ENCODE measurements around the gene CAV1.

CAV1 gene

DNA sequence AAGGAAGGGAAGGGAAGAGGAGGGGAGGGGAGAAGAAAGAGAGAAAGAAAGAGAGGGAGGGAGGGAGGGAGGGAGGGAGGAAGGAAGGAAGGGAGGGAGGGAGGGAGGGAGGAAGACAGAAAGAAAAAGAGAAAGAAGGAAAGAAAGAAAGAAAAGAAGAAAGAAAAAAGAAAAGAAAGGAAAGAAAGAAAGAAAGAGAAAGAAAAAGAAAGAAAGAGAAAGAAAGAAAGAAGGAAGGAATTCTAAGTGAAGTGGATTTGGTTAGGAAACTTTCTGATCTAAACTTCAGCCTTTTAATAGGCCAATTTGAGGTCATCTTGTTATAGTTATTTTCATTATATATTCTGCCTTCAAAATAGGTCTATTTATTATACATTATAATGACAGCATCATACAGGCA, 21.0 kb upstream of the CAV1 start:
- H3K27me3 ChIP-seq: no peaks in the 10 kb centered on the region
- no peak overlapping the region for H3K4me3 ChIP-seq
- H3K9me3 ChIP-seq: peaks cover 15% of the 10 kb centered on the region
- TF ChIP-seq Cebpa-rat (IDR thresholded peaks at IDR 0.05): no peak
- no peak overlapping the region for H3K4me2 ChIP-seq
- no peak overlapping the region for H3K9ac ChIP-seq
- H4K20me1 ChIP-seq: no peaks in the 10 kb centered on the region
- no peak overlapping the region for H3K27ac ChIP-seq
- no peaks in the 10 kb centered on the region for H3K36me3 ChIP-seq
- no peaks in the 10 kb centered on the region for H3K4me1 ChIP-seq

DNA sequence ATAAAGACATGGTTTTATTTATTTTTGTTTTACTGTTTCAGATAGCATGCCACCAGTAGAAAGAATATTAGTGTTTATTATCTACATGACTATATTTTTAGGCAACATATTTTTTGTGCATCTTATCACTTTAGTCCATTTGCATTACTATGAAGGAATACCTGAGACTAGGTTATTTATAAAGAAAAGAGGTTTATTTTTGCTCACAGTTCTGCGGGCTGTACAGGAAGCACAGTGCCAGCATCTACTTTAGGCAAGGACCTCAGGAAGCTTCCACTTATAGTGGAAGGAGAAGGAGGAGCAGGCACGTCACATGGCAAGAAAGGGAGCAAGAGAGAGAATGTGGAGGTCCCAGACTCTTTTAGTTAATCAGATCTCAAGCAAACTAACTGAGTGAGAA, 19.6 kb upstream of the CAV1 start:
- H3K9ac ChIP-seq: no peak overlapping the region
- no peak overlapping the region for H3K4me2 ChIP-seq
- peaks cover 2% of the 10 kb centered on the region; the same call in 1 of the 2 replicates for H3K9me3 ChIP-seq
- no peak overlapping the region for H3K27ac ChIP-seq
- no peaks in the 10 kb centered on the region for H4K20me1 ChIP-seq
- no peak overlapping the region for H3K4me3 ChIP-seq
- no peak for TF ChIP-seq Cebpa-rat (IDR thresholded peaks at IDR 0.05)
- no peaks in the 10 kb centered on the region for H3K4me1 ChIP-seq
- H3K36me3 ChIP-seq: no peaks in the 10 kb centered on the region
- no peaks in the 10 kb centered on the region for H3K27me3 ChIP-seq

DNA sequence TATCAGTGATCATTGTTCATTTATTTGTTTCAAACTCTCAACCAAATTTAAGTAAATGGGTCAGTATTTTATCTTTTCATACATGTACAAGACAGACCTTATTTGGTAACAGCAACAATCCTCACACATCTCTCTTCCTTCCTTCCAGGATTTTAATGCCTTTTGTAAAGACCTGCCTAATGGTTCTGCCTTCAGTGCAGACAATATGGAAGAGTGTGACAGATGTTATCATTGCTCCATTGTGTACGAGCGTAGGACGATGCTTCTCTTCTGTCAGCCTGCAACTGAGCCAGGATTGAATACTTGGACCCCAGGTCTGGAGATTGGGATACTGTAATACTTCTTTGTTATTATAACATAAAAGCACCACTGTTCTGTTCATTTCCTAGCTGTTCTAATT, 19.0 kb upstream of the CAV1 start:
- Histone ChIP-seq H3K4me2 (no peak overlapping the region), H3K9me3 (no peaks in the 10 kb centered on the region), H3K27me3 (no peaks in the 10 kb centered on the region), H3K4me1 (no peaks in the 10 kb centered on the region), H4K20me1 (no peaks in the 10 kb centered on the region), H3K9ac (no peak overlapping the region), H3K27ac (no peak overlapping the region), H3K36me3 (no peaks in the 10 kb centered on the region), H3K4me3 (no peak overlapping the region)
- no peak for TF ChIP-seq Cebpa-rat (IDR thresholded peaks at IDR 0.05)

DNA sequence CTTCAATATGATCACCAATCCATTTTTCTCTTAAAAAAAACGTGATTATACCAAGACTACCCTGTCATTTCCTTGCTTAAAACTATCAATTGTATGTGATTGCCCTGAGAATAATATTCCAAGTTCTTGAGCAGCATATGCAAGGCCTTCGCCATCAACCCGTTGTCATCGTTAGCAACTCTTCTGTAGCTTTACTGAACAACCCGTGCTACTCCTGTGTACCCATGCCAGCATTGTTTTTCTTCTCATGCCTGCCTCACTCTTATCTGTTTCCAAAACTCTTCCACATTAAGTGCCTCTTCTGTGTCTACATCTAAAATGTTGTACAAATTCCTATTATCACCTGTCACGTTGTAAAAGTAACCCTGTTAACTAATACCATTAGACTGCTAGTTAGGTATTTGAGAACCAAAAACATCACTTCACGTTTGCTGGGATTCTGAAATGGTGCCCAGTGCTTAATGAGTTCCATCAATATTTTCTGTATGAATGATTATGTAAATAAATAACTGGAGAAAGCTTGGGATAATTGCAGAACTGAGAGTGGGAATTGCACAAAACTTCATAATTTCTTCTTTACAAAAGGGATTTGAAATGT, 14.8 kb upstream of the CAV1 start:
- H3K4me1 ChIP-seq: peaks cover 17% of the 10 kb centered on the region
- H4K20me1 ChIP-seq: no peaks in the 10 kb centered on the region
- no peak overlapping the region for H3K9ac ChIP-seq
- no peaks in the 10 kb centered on the region for H3K27me3 ChIP-seq
- no peak for TF ChIP-seq Cebpa-rat (IDR thresholded peaks at IDR 0.05)
- H3K27ac ChIP-seq: no peak overlapping the region
- H3K9me3 ChIP-seq: no peaks in the 10 kb centered on the region
- no peak overlapping the region for H3K4me3 ChIP-seq
- no peaks in the 10 kb centered on the region for H3K36me3 ChIP-seq
- H3K4me2 ChIP-seq: no peak overlapping the region

DNA sequence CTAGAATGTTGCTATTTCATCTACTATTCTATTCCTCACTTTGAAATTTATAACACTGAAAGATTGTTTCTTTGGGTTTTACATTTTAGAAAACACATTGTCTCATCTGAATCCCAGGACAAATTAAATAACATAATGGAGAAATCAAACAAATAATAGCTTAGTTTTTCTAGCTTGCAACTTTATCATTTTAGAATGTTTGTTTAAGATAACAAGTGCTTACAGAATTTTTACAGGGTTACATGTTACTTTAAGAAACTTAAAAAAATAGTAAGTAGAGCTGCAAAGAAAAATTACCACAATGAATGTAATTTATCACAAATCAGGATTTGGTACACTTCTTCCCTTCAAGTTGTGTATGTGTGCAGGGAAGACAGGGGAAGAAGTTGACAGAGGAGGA, 14.0 kb upstream of the CAV1 start:
- Histone ChIP-seq H3K4me2 (no peak overlapping the region), H3K4me1 (peaks cover 17% of the 10 kb centered on the region), H4K20me1 (no peaks in the 10 kb centered on the region), H3K4me3 (no peak overlapping the region), H3K27me3 (no peaks in the 10 kb centered on the region), H3K9ac (no peak overlapping the region), H3K36me3 (no peaks in the 10 kb centered on the region), H3K27ac (no peak overlapping the region), H3K9me3 (no peaks in the 10 kb centered on the region)
- no peak for TF ChIP-seq Cebpa-rat (IDR thresholded peaks at IDR 0.05)

DNA sequence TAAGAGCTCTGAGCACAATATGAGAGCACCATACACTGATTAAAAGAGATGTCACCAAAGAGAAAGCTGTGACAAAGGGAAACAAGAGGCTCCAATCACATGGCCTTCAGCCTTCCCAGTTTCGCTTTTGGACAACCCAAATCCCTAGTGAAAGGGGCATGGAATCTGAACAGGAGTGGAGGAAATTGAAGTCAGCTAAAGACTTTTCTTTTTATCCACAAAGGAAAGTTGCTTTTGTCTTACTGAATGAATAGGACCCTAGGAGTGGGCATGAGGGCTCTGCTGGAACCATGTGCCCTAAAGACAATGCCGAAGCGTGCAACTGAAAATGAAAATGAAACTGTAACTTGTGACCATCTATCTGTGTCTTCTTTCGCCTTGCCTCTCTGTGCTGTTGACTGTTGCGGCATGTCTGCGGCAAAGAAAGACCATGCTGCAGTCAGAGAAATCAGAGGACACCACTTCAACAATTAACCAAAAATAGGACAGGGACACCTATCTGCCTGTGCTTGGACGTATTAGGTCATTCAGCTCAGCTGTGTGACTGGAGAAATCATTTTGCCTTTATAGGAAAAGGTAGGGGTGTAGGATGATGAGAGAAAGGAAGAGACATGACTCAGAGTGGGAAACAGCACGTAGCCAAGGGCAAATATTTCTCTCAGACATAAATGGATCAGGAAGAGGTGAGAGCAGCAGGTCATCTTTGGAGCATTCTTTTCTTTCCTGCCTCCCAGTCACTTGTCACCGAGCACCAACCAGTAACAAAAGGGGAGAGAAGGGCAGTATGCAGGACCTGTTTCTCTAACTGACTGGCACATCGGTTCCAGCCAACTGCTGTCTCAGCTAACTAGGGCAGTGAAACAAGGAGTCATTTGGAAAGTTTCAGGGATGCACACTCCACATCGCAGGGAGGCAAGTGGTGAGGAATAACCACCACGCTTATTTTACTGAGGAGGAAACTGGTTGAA, 13.0 kb upstream of the CAV1 start:
- H3K4me1 ChIP-seq: peaks cover 17% of the 10 kb centered on the region
- H3K4me3 ChIP-seq: peak overlapping the region; percentile 58
- H3K4me2 ChIP-seq: peak overlapping the region; percentile 79
- no peaks in the 10 kb centered on the region for H3K27me3 ChIP-seq
- no peak for TF ChIP-seq Cebpa-rat (IDR thresholded peaks at IDR 0.05)
- H3K27ac ChIP-seq: peak overlapping the region; percentile 47
- H4K20me1 ChIP-seq: no peaks in the 10 kb centered on the region
- no peaks in the 10 kb centered on the region for H3K36me3 ChIP-seq
- H3K9ac ChIP-seq: peak overlapping the region; percentile 58
- no peaks in the 10 kb centered on the region for H3K9me3 ChIP-seq

DNA sequence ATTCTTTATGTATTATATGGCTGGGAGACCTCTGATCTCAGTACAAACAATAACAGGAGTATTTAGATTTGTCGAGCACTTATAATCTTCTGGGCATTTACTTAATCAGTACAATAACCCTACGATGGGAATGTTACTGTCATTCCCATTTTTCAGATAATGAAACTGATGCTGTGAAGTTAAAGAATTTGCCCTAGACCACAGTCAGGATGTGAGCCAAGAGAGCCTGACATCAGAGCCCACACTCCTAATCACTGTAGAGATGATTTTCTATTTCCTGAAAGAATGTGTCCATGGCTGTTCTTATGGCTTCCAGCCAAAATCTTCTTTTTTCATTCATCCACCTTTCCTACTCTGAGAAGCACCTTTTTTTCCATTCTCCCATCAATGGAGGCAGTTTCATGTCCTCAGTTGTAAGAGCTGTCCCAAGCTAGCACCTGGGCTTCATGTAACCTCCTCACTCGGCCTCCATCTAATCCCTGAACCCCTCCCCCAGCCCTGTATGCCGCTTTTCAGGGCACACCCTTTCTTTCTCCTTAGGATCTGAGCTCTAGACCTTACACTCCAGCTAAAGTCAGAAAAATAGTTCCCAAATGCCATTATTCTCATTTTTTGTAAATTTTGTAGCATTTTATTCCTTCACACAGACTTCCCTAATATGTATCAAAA, 12.2 kb upstream of the CAV1 start:
- H3K27ac ChIP-seq: peak overlapping the region; percentile 47; the same call in 1 of the 2 replicates
- no peak for TF ChIP-seq Cebpa-rat (IDR thresholded peaks at IDR 0.05)
- no peaks in the 10 kb centered on the region for H3K27me3 ChIP-seq
- H3K4me1 ChIP-seq: peaks cover 17% of the 10 kb centered on the region
- no peaks in the 10 kb centered on the region for H4K20me1 ChIP-seq
- no peak overlapping the region for H3K4me3 ChIP-seq
- H3K4me2 ChIP-seq: peak overlapping the region; percentile 79
- H3K9me3 ChIP-seq: no peaks in the 10 kb centered on the region
- H3K36me3 ChIP-seq: no peaks in the 10 kb centered on the region
- peak overlapping the region; percentile 58; the same call in 1 of the 2 replicates for H3K9ac ChIP-seq

DNA sequence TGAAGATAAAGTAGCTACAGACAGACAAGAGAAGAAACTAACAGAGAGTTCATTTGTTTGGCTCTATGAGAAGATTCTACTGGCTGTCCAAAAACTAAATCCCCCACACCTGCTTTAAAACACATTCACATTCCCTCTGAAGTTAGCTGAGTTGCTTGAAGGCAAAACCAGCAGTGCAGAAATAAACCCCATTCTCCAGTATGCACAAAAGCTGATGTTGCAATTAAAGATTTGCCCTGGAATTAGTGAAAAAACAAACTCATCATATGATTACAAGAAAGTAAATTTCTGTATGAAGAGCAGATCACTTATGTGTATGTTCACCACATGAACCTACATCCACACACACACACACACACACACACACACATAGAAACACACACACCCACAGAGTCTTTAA, 9.3 kb upstream of the CAV1 start:
- Histone ChIP-seq H3K27ac (no peak overlapping the region), H3K27me3 (no peaks in the 10 kb centered on the region), H3K9me3 (no peaks in the 10 kb centered on the region), H3K36me3 (no peaks in the 10 kb centered on the region), H3K4me1 (peaks cover 17% of the 10 kb centered on the region), H4K20me1 (no peaks in the 10 kb centered on the region), H3K4me3 (no peak overlapping the region), H3K4me2 (no peak overlapping the region), H3K9ac (no peak overlapping the region)
- no peak for TF ChIP-seq Cebpa-rat (IDR thresholded peaks at IDR 0.05)

DNA sequence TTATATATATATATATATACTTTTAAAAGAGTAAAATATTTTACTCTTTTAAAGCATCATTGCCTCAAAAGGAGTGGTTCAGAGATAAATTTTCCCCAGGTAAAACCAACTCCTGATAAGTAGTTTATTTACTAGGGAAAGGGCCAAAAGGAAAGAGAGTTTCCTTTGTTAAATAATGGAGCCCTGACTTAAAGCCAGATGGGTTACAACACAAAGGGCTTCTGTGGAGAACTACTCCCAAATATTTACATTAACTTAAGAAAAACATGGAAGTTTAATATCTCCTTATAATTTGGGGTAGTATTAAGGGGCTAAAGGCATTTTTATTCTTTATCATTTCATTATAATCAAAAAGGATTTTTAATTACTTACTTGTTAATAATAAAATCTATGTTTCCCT, 8.5 kb upstream of the CAV1 start:
- Histone ChIP-seq H3K4me3 (no peak overlapping the region), H4K20me1 (no peaks in the 10 kb centered on the region), H3K27me3 (no peaks in the 10 kb centered on the region), H3K27ac (no peak overlapping the region), H3K9me3 (no peaks in the 10 kb centered on the region), H3K9ac (no peak overlapping the region), H3K4me1 (peaks cover 15% of the 10 kb centered on the region), H3K4me2 (no peak overlapping the region), H3K36me3 (no peaks in the 10 kb centered on the region)
- TF ChIP-seq Cebpa-rat (IDR thresholded peaks at IDR 0.05): no peak

DNA sequence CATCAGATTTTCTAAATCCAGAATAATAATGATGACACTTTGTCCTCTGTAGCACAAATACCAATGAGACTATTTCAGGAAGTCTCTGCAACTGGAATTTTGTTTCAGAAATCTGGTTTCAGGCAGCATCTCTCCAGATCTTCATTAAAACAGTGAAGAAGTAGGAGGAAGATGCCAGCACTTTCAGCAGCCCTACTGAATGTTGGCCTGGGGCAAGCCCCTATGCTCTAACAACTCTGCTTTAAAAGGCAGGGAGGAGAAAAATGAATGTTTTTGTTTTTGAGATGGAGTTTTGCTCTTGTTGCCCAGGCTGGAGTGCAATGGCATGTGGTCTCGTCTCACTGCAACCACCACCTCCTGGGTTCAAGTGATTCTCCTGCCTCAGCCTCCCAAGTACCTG, 7.2 kb upstream of the CAV1 start:
- H3K4me1 ChIP-seq: peaks cover 2% of the 10 kb centered on the region
- H3K27me3 ChIP-seq: no peaks in the 10 kb centered on the region
- no peak overlapping the region for H3K27ac ChIP-seq
- H3K36me3 ChIP-seq: no peaks in the 10 kb centered on the region
- H3K9ac ChIP-seq: no peak overlapping the region
- H3K4me2 ChIP-seq: no peak overlapping the region
- no peak for TF ChIP-seq Cebpa-rat (IDR thresholded peaks at IDR 0.05)
- no peaks in the 10 kb centered on the region for H4K20me1 ChIP-seq
- H3K4me3 ChIP-seq: no peak overlapping the region
- H3K9me3 ChIP-seq: no peaks in the 10 kb centered on the region
